Suprapubic skin (tissue), 4 donors: ENCODE data around the gene MICAL2. TPM values are rescaled to one million over a fixed set of nuclear protein-coding genes. Genes with fewer than 3 reads are reported as not detected.

Experiments used
- DNase-seq, 2 donors: peaks; one replicate each; pipeline ENCODE4 v3.0.0-alpha.2; 2019; ENCODE audit warnings: low spot score in 2 of 2
- H3K27ac ChIP-seq: fragments of 200-600 bp; sonication (generic); one replicate; pipeline ENCODE4 v1.5.1; 2019
- H3K27me3 ChIP-seq: fragments of 200-600 bp; sonication (generic); one replicate; pipeline ENCODE4 v1.5.1; 2019
- H3K36me3 ChIP-seq: fragments of 200-600 bp; sonication (generic); one replicate; pipeline ENCODE4 v1.5.1; 2019
- H3K4me1 ChIP-seq: fragments of 200-600 bp; sonication (generic); one replicate; pipeline ENCODE4 v1.5.1; 2019
- H3K4me3 ChIP-seq: fragments of 200-600 bp; sonication (generic); one replicate; pipeline ENCODE4 v1.5.1; 2019; ENCODE audit warnings: mild to moderate bottlenecking
- H3K9me3 ChIP-seq: fragments of 200-600 bp; sonication (generic); one replicate; pipeline ENCODE4 v1.5.1; 2019
- CTCF ChIP-seq, 2 donors: fragments of 200-600 bp in 1 of 2; fragments of 450-650 bp in 1 of 2; sonication (generic) in 1 of 2; IDR thresholded peaks; one replicate each; pipeline ENCODE4 v1.5.1; 2016 to 2019; ENCODE audit warnings: antibody characterized with exemption in 2 of 2, mild to moderate bottlenecking in 1 of 2, moderate library complexity in 1 of 2
- EP300 ChIP-seq: sonication (generic); formaldehyde crosslinking; IDR thresholded peaks from one replicate; pipeline ENCODE4 v1.6.1; 2017; ENCODE audit warnings: antibody characterized with exemption
- POLR2A ChIP-seq, 2 donors: fragments of 450-650 bp; IDR thresholded peaks; one replicate each; pipeline ENCODE4 v1.6.1; 2017; ENCODE audit warnings: antibody characterized with exemption in 2 of 2, mild to moderate bottlenecking in 2 of 2, moderate library complexity in 2 of 2
- POLR2AphosphoS5 ChIP-seq, 3 donors: sonication (generic); formaldehyde crosslinking; IDR thresholded peaks; one replicate each; pipeline ENCODE4 v1.6.1; 2017; ENCODE audit warnings: antibody characterized with exemption in 3 of 3
- WGBS: methylation state at CpG from one replicate; pipeline ENCODE4 v1.1.5; 2018; 5-methylcytosine and 5-hydroxymethylcytosine counted together
- total RNA-seq, 4 donors: library from RNA; depleted of rRNA; stranded (reverse); fragments of >200 nt; gene quantifications; one replicate each; pipeline ENCODE4 v1.1.0, GENCODE V29; 2016

MICAL2 gene
- total RNA-seq, 4 donors from 2014 or later: 117 to 232 (median 164) TPM

GRCh38 chr11:12177739-12178338 lies 67.4 kb downstream of the MICAL2 start:
- peaks cover 15% of the 10 kb centered on the region for H3K4me1 ChIP-seq
- no peaks in the 10 kb centered on the region for H3K36me3 ChIP-seq
- no peaks in the 10 kb centered on the region for H3K27me3 ChIP-seq
- no peak overlapping the region for H3K4me3 ChIP-seq
- 75% methylated on average over 3 of the region's 3 CpGs for WGBS
- TF ChIP-seq CTCF (IDR thresholded peaks at IDR 0.05) (no peak), EP300 (no peak), POLR2A (IDR thresholded peaks at IDR 0.05) (no peak)
- no peak for DNase-seq
- H3K27ac ChIP-seq: no peak overlapping the region
- no peaks in the 10 kb centered on the region for H3K9me3 ChIP-seq

GRCh38 chr11:12179019-12179418 lies 68.6 kb downstream of the MICAL2 start:
- WGBS: 56% methylated on average over 5 of the region's 5 CpGs
- H3K4me1 ChIP-seq: peaks cover 20% of the 10 kb centered on the region

DNA sequence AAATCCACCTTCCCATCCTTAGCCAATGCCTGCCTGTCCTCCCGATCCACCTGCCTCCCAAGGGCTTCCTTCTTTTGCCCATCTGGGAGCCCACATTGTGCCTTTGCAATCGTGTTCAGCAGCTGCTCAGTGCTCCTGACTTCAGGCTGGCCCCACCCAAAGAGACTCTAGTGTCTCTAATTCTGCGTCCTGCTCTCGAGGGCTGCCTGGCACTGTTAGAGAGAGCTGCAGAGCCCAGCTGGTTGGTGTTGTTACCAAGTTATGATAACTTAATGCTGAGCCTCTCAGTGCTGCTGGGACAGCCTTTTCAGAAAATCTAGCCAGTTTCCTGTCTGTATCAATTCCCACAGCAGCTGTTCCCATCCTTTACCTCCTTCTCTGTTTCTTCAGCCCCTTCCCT lies 69.1 kb downstream of the MICAL2 start:
- Histone ChIP-seq H3K27ac (no peak overlapping the region), H3K4me3 (no peak overlapping the region), H3K27me3 (no peaks in the 10 kb centered on the region), H3K9me3 (no peaks in the 10 kb centered on the region), H3K36me3 (no peaks in the 10 kb centered on the region), H3K4me1 (peaks cover 20% of the 10 kb centered on the region)
- 47% methylated on average over 4 of the region's 4 CpGs for WGBS
- DNase-seq: no peak
- TF ChIP-seq EP300 (no peak), POLR2AphosphoS5 (IDR thresholded peaks at IDR 0.05) (no peak), POLR2A (IDR thresholded peaks at IDR 0.05) (no peak), CTCF (IDR thresholded peaks at IDR 0.05) (no peak)

More at GRCh38 chr11:12179019-12179418, 68.6 kb downstream of the MICAL2 start:
- DNase-seq: no peak
- H3K36me3 ChIP-seq: no peaks in the 10 kb centered on the region
- no peaks in the 10 kb centered on the region for H3K9me3 ChIP-seq
- H3K27ac ChIP-seq: no peak overlapping the region
- H3K27me3 ChIP-seq: no peaks in the 10 kb centered on the region
- no peak for TF ChIP-seq EP300
- no peak for TF ChIP-seq CTCF (IDR thresholded peaks at IDR 0.05)
- TF ChIP-seq POLR2A (IDR thresholded peaks at IDR 0.05): no peak
- TF ChIP-seq POLR2AphosphoS5 (IDR thresholded peaks at IDR 0.05): no peak
- no peak overlapping the region for H3K4me3 ChIP-seq

- DNase-seq: no peak
- 71% methylated on average over 8 of the region's 8 CpGs for WGBS
Observed at GRCh38 chr11:12180257-12181205, 70.1 kb downstream of the MICAL2 start.

More at GRCh38 chr11:12180257-12181205, 70.1 kb downstream of the MICAL2 start:
- no peaks in the 10 kb centered on the region for H3K36me3 ChIP-seq
- H3K9me3 ChIP-seq: no peaks in the 10 kb centered on the region
- no peak for TF ChIP-seq EP300
- no peak for TF ChIP-seq CTCF (IDR thresholded peaks at IDR 0.05)
- no peak for TF ChIP-seq POLR2AphosphoS5 (IDR thresholded peaks at IDR 0.05)
- TF ChIP-seq POLR2A (IDR thresholded peaks at IDR 0.05): no peak
- H3K27me3 ChIP-seq: no peaks in the 10 kb centered on the region
- H3K27ac ChIP-seq: no peak overlapping the region
- H3K4me1 ChIP-seq: peaks cover 20% of the 10 kb centered on the region
- H3K4me3 ChIP-seq: no peak overlapping the region
